ENCODE measurements around the gene LRRD1.

GRCh38 chr7:92177362-92177761 is 1.6 kb downstream of the LRRD1 start:
- TF ChIP-seq CTCF (IDR thresholded peaks at IDR 0.05; ENCODE audit: low read depth, low read length) (no peak), POLR2A (IDR thresholded peaks at IDR 0.05; ENCODE audit: extremely low read depth, insufficient read length) (no peak), MAX (IDR thresholded peaks at IDR 0.05; ENCODE audit: low read depth, low read length) (no peak), MYC (IDR thresholded peaks at IDR 0.05; ENCODE audit: low read depth, low read length) (no peak)

Measured in NB4 (cell line).